ENCODE measurements around the gene EPAS1.

EPAS1 gene

DNA sequence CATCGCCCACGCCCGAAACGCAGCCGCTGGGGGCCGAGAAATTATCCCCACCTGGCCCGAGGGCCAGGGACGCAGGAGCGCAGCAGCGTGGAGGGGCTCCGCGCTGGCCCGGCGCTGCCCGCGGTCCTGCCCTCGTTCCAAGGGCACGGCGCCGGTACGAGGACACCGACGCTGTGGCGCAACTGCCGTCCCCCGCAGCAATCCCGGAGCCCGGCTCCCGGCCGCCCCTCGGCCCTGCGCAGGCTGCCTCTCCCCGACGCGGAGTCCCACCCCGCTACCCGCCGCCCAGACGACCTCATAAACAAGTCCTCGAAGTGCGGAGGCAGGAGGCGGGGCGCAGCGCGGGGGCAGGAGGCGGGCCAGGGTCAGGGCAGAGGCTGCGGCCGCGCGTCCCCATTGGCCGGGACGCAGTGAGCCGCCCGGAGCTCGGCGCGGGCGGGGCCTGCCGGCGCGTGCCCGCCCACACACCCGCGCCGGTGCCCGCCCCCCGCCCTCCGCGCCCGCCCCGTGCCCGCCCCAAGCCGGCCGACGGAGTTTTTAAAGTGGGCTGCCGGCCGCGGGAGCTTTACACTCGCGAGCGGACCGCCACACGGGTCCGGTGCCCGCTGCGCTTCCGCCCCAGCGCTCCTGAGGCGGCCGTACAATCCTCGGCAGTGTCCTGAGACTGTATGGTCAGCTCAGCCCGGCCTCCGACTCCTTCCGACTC is at the start of gene EPAS1:
Gene EPAS1 (plus strand): TSS at position 568 of the 706 bp plus-strand sequence. CDS start 505 bp downstream, outside the sequence.
- peak; percentile 48 to 71 for DNase-seq

DNA sequence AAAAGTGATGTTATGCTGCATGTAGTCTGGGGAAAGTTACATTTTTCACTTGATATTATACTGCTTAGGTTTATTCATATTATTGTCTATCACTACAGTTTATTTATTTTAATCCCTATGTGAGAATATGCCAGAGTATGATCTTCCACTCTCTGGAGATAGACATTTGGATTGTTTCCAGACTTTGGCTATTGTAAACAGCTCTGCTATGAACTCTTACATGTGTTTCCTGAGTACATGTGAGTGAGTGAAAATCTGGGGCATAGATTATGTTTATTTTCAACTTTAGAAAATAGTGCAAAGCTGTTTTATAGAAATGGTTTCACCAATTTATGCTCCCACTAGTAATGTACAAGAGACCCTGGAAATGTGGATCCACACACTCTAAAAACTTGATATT is 49.0 kb upstream of the EPAS1 start:
- no peak for DNase-seq

- no peak for DNase-seq
These were observed 47.6 kb upstream of the EPAS1 start for GRCh38 chr2:46249654-46250053.

GRCh38 chr2:46252891-46253659 is 44.1 kb upstream of the EPAS1 start:
- no peak for DNase-seq

- no peak for DNase-seq
These were observed 42.7 kb upstream of the EPAS1 start for GRCh38 chr2:46254474-46254873.

GRCh38 chr2:46256563-46257142 is 40.6 kb upstream of the EPAS1 start:
- no peak for DNase-seq

DNA sequence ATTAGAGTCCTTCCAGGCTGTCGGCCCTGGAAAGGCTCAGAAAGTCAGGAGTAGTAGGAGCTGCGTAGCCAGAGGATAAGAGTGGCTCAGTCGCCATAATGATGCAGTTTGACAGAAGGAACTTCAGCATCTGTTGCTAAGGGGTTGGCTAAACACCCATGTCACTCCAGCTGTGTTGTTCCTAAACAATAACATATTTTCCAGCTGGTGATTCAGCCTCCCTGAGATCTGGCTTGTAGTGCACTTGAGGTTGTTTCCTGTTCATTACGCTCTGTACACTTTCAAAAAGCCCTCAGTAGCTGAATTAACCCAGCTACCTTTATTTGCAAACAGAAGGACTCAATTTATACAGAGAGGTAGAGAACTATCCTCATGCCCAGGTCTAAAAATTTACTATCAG is 39.7 kb upstream of the EPAS1 start:
- no peak for DNase-seq

GRCh38 chr2:46257980-46258379 is 39.2 kb upstream of the EPAS1 start:
- no peak for DNase-seq

DNA sequence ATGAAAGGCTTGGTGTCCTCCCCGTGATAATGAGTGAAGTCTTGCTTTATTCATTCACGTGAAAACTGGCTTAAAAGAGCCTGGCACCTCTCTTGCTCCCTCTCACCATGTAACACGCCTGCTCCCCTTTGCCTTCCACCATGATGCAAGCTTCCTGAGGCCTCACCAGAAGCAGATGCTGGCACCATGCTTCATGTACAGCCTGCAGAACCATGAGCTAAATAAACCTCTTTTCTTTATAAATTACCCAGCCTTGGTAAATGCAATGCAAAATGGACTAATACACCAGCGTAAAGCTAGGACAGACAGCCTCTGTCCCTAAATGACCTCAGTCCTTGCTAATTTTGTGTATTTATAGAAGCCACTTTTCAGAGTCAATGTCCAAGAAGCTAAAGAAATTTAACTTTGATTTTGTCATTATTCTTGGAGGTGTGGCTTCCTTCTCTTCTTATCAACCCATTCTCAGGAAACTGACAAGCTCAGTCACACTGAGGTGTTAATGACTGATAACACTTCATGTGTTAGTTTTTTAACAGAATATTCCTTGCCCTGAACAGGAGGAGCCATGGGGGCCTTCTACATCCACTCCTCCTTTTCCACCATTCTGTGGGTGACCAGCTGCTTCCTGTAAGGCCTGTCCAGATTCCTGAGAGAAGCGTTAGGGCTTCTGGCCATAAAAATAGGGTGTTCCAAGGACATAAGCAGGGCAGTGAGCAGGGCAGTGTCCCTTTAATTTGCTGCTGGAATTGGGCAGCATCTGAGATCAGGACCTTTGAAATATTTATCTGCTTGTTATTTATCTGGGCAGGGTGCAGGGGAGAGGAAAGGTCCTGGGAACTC is 38.0 kb upstream of the EPAS1 start:
- no peak for DNase-seq

DNA sequence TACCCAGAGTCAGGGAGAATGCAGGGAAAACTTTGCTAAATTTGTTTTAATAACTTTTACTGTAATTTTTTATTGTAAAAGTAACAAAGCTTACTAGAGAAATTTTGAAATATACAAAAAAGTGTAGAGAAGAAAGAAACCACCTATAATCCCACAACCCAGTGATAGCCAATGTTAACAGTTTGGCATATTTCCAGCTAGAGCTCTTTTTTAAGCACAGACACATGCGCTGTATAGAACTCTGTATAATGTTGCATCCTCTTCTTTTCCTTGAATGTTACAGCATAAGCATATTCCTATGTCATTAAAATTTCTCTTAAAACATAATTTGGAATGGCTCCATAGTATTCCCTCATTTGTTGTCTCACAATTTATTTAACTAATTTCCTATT is 37.4 kb upstream of the EPAS1 start:
- no peak for DNase-seq

DNA sequence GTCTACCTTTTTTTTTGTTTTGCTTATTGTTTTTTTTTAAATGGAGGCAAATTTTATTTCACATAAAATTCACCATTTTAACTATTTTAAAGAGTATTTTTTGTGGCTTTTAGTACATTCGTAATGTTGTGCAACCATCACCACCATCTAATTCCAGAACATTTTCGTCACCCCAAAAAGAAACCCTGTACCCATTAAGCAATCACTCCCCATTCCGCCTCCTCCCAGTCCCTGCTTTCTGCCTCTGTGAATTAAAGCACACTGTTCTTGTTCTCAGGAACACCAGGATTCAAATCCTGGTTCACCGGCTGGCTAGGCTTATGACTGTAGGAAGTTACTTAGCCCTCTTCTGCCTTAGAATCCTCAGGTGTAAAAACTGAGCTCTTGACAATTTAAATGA is 36.9 kb upstream of the EPAS1 start:
- DNase-seq: no peak

GRCh38 chr2:46262248-46262938 is 34.8 kb upstream of the EPAS1 start:
- no peak for DNase-seq

GRCh38 chr2:46263347-46263746 is 33.9 kb upstream of the EPAS1 start:
- no peak for DNase-seq

DNA sequence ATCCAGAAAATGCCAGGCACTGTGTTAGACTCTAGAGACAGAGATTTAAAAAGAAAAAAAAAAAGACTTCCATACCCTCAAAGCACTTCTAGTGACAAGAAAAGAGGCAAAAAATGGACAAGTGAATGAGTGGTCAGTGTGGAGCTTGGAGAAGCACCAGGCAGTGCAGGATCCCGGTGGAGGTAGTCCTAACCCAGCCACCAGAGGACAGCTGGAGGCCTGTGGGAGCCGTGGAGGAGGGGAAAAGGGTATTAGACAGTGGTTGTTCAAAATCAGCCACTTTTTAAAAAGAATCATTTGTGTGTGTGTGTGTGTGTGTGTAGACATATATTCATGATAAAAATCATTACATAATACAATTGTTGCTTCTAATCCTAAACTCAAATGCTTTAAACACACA is 32.8 kb upstream of the EPAS1 start:
- DNase-seq: no peak

DNA sequence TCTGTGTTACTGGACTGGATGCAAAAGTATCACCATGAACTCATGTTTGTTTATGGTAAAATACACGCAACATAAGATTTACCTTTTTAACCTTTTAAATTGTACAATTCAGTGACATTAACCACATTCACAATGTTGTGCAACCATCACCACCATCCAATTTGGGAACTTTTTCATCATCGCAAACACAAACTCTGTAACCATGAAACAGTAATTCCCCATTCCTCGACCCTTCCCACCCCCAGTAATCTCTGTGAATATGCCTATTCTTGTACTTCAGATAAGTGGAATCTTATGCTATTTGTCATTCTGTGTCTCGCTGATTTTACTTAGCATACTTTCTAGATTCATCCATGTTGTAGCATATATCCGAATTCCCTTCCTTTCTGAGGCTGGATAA is 31.1 kb upstream of the EPAS1 start:
- no peak for DNase-seq

DNA sequence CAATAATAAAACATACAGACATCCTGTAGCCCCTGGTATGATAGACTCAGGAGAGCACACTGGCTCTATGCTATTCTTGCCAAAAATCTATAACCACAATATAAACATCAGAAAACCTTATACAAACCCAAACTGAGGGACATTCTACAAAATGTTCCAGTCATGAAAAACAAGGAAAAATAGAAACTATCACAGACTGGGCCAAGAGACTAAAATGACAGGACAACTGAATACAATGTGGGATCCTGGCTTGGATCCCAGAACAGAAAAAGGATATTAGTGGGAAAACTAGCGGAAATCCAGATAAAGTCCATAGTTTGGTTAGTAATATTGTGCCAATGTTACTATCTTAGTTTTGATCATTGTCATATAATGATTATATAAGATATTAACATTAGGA is 29.6 kb upstream of the EPAS1 start:
- DNase-seq: no peak

GRCh38 chr2:46268196-46268595 is 29.0 kb upstream of the EPAS1 start:
- peak in 1 of 2 donors; percentile 92 for DNase-seq

DNA sequence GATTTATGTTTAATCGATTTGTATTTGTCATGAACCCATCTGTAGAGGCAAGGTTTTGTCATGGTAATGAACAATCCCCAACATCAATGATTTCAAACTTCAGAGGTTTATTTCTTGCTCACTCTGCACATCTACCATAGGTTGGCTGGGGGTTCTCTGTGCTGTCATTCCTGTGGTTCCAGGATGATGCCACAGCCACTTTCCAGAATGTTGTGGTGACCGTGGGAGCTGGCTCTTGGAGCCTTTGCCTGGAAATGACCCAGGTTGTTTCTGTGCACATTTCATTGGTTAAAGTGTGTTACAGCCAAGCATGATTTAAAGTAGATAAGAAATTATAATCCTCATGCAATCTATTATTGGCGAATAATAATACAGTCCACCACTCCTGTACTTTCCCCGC is 28.2 kb upstream of the EPAS1 start:
- DNase-seq: no peak

GRCh38 chr2:46269544-46270273 is 27.5 kb upstream of the EPAS1 start:
- no peak for DNase-seq

GRCh38 chr2:46270384-46270783 is 26.8 kb upstream of the EPAS1 start:
- no peak for DNase-seq

- no peak for DNase-seq
These were observed 23.9 kb upstream of the EPAS1 start for GRCh38 chr2:46273225-46273863.
